8988T (cell line): ENCODE measurements around the gene ARHGEF16.

ENCODE experiments used
- DNase-seq: peaks from one replicate; pipeline ENCODE4 v3.0.0; 2011

The ARHGEF16 gene

GRCh38 chr1:3469104-3469848 is 14.8 kb downstream of the ARHGEF16 start:
- DNase-seq: peak; percentile 11

- DNase-seq: peak; percentile 10
These were observed 15.6 kb downstream of the ARHGEF16 start for GRCh38 chr1:3469849-3470649.

DNA sequence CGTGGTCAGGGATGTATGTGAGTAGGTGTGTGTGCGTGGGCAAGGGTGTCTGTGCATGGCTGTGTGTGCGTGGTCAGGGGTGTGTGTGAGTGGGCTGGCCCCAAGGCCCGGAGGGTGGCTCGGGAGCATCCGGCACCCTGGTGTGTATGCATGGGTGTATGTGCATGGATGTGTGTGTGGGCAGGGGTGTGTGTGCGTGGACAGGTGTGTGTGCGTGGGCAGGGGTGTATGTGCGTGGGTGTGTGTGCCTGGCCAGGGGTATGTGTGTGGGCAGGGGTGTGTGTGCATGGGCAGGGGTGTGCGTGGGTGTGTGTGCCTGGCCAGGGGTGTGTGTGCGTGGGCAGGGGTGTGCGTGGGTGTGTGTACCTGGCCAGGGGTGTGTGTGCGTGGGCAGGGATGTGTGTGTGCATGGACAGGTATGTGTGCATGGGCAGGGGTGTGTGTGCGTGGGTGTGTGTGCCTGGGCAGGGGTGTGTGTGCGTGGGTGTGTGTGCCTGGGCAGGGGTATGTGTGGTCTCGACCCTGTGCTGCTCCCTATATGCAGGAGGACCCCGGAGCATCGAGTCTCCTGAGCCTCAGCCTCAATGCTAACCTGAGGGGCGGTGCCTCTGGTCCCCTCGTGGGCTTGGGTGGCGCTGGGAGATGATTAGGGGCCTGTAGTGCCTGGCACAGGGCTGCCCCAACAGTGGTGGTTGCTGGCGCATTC is 16.3 kb downstream of the ARHGEF16 start:
- no peak for DNase-seq

- peak; percentile 69 for DNase-seq
These were observed 17.1 kb downstream of the ARHGEF16 start for GRCh38 chr1:3471356-3472087.

DNA sequence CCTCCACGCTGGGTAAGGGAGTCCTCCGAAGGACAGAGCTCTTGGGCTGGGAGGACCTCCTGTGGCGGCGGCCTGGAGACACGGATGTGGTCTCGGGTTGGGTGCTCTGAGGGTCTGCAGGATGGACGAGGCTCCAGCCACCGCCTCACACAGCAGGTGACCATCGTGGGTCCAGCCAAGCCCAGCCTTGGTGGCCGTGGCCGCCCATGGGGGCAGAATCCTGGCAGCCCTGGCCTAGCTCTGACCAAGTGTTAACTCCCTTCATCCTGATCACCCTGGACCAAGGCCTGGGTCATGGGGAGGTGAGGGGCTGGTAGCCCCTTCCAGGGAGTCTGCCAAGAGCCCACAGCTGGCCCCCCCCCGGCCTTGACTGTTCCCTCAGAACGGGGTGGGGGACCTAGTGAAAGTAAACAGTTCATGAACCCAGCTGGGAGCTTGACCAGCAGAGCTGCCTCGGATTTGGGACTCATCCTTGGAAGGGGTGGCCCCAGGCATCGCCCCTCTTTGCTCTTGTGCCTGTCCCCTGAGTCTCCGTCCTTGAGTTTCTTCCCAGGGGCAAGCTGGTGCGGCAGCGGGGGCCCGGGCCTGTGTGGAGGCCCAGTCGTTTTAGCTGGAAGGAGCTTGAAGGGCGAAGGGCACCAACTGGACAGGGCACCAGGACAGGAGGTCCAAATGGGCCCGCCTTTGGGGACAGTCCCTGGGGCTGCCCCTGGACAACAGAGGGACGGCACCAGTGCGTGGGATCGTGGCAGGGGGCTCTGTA is 17.8 kb downstream of the ARHGEF16 start:
- no peak for DNase-seq

DNA sequence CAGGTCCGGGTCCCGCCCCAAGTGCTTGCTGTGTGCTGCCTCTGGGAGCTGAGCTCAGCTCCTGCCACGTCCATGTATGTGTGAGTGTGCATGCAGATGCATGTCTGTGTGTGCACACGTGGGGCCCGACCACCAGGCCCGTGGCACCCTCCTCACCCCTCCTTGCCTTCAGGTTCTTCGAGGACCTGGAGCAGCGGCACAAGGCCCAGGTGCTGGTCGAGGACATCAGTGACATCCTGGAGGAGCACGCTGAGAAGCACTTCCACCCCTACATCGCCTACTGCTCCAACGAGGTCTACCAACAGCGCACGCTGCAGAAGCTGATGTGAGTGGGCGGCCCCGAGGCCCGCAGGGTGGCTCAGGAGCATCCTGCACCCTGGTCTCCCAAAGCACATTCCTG is 18.4 kb downstream of the ARHGEF16 start:
- no peak for DNase-seq

- no peak for DNase-seq
These were observed 18.9 kb downstream of the ARHGEF16 start for GRCh38 chr1:3473381-3473844.

GRCh38 chr1:3474016-3474415 is 19.6 kb downstream of the ARHGEF16 start:
- no peak for DNase-seq

GRCh38 chr1:3474421-3474820 is 20.0 kb downstream of the ARHGEF16 start:
- no peak for DNase-seq

DNA sequence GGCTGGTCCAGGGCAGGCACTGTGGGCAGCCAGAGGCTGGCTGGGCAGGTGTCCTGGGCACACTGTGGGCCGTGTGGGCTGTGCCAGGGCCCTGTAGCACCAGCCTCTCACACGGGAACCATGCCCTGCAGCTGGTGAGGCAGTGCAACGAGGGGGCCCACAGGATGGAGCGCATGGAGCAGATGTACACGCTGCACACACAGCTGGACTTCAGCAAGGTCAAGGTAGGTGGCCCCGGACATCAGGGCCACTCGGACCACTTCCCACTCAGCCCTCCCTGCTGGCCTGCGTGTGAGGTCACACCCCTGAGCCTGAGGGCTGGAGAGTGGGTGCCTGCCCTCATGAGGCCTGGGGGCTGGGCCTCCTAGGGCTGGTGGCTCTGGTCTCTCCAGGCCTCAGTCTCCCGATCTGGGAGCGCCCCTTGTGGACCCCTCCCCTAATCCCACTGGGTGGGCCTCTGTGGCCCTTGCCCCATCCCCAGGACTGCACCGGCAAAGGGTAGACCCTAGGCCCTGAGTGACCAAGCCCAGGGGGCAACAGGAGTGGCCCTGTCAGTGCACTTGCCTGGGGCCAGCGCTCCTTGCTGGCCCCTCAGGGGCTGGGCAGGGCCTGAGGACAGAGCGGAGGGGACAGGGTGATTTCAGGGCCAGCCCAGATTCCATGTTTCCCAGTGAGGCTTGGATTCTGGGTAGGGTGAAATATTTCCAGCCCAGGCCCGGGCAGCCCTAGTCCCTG is 21.5 kb downstream of the ARHGEF16 start:
- DNase-seq: no peak

GRCh38 chr1:3476666-3477065 is 22.2 kb downstream of the ARHGEF16 start:
- no peak for DNase-seq

GRCh38 chr1:3477241-3477995 is 23.0 kb downstream of the ARHGEF16 start:
- peak; percentile 60 for DNase-seq

- DNase-seq: no peak
These were observed 23.7 kb downstream of the ARHGEF16 start for GRCh38 chr1:3478187-3478586.

GRCh38 chr1:3479511-3480368 is 25.3 kb downstream of the ARHGEF16 start:
- DNase-seq: no peak

GRCh38 chr1:3480369-3480719 is 25.9 kb downstream of the ARHGEF16 start:
- no peak for DNase-seq

DNA sequence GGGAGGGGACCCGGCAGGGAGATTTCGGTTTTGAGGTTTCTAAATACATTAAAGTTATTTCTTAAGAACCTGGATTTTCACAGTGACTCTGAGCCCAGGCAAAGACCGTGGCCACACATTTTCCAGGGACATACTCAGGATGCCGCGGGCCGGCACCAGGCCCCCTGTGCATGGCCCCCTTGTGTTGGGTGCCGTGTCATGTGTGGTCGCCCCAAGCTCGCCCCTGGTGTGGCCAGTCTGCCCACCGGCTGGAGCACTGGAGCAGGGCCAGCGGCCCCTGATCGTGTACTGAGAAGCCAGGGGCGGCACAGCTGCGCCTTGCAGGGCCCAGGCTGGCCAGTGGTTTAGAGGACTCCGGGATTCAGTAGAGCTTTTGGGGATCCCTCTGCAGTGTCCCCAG is 26.6 kb downstream of the ARHGEF16 start:
- DNase-seq: no peak

DNA sequence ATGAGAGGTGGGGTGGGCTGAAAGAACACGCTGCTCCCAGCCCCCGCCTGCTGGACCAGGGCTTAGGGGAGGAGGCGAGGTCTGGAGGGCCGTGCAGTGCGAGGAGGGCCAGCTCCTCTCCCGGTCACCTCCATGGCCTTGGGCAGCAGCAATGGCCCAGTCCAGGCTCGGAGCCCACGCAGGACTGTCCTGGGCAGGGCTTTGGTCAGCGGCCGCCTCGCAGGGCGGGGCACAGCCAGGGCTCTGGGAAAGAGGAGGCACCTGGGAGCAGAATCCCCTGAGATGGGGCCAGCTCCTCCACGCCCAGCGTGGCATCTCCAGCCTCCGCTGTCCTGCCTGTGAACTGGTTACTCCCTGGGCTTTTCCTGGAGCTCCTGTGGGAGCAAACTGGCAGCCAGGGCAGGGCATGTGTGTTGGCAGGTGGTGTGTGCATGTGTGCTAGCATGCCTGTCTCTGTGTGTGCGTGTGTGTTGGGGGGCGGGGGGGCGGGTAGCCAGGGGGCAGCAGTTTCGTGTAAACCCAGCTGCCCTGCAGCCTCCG is 27.4 kb downstream of the ARHGEF16 start:
- no peak for DNase-seq

- DNase-seq: peak; percentile 71
These were observed 27.9 kb downstream of the ARHGEF16 start for GRCh38 chr1:3482378-3482849.

GRCh38 chr1:3483380-3483779 is 28.9 kb downstream of the ARHGEF16 start:
- DNase-seq: no peak
